ENCODE measurements around the gene DLG1.

DLG1 gene

DNA sequence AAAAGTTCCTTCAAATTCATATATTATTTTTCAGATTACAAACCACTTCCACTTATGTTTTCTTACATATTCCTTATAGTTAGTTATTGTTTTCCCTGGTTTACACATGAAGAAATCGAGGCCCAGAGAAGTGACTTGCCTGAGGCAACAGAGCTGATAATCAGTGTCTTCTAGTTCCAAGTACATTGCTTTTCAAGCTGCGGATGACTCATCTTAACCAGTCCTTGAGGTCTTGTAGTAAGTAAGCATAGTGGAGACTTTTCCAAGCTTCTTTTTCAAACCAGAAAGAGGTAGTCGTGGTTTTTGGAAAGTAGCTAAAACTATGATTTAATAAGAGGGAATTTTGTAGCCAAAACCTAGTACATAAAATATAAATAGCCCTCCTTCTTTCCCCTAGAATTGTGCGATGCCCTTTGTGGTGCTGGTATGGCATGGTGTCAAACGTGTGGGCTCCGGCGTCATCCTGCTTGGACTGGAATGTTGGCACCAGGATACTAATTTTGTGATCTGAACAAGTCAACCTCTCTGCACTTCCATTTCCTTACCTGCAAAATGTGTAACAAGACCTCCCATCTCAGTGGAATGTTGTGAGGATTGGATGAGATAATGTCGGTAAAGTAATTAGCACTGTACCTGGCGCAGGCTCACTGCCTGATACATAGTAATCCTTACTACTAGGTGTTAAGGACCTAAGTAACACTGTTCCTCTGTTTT lies 19.0 kb upstream of the DLG1 start:
- DNase-seq = no peak

DNA sequence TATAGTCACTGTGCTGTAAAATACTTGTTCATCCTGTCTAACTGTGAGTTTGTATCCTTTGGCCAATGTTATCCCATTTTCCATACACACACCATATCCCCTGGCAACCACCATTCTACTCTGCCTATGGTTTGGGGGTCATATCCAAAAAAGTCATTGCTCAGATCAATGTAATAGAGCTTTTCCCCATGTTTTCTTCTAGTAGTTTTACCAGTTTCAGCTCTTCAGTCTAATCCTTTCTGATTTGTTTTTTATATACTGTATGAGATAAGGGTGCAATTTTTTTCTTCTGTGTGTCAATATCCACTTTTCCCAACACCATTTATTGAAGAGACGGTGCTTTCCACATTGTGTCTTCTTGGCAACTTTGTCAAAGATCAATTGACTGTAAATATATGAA lies 14.0 kb upstream of the DLG1 start:
- no peak for DNase-seq

DNA sequence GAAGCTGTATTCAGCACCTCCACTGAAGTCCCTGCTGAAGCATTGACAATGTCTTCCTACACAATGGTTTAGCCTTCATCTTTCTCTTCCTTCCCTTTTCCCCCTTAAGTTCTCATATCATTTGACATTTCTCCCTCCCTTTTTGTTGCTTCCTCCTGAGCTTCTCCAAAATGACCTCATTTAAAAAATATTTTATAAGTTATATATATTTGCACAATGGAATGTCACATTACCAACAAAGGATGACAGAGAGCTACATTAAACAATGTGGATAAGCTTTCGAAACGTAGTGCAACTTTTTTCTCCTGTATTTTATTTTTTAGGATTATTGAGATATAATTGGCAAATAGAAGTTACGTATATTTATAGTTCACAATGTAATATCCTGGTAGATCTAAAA lies 13.2 kb upstream of the DLG1 start:
- no peak for DNase-seq

DNA sequence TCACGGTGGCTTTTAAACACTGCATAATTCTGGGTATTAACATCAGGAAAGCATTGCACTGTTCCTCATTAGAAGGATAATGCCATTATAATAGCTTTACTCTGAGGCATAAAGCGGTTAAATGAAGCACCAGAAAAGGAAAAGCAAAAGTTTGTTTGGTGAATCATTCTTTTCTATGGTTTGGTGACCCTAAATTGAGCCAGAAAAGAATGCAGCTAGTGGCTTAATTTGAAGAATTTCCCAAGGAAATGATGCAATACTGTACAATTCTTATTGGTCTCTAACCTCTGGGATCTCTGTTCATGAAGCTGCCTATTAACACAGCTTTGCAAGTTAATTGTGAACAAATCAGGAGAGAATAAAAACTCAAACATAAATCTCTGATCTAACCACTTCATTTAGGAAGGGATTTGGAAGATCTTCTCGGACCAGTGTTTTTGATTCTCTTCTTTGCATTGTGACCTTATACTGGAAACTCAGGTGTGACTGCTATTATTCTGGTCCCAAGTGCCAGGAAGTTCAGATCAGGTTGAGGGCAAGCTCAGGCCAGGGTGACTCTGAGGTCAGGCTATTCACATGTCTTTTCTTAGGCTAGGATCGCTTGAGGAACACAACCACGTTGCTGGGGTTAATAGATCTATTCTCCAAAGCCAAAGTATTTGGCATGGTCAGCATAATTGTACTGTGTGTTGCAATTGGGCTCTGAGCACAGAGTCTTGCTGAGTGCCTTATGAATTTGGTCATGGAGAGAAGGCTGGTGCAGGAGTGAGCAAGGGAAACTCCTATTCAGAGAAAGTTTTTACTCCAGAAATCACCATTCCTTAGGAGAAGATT lies 11.3 kb upstream of the DLG1 start:
- no peak for DNase-seq

DNA sequence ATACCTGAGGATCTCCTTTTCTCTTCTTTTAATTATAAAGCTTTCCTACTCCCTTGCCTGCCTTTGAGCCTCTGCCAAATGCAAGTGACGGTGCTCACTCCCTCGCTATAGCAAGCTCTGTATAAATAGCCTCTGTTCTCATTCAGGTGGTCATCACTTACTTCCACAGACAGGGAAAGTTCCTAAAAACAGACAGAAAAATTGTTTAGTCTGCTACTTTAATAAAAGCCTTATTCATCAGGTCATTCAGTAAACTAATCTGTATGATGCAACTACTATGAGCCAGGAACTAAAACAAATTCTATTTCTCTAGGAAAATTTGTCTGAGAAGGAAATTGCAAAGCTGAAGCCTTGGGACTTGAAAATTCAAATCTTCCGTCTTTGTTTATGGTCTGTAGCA lies 10.2 kb upstream of the DLG1 start:
- no peak for DNase-seq

DNA sequence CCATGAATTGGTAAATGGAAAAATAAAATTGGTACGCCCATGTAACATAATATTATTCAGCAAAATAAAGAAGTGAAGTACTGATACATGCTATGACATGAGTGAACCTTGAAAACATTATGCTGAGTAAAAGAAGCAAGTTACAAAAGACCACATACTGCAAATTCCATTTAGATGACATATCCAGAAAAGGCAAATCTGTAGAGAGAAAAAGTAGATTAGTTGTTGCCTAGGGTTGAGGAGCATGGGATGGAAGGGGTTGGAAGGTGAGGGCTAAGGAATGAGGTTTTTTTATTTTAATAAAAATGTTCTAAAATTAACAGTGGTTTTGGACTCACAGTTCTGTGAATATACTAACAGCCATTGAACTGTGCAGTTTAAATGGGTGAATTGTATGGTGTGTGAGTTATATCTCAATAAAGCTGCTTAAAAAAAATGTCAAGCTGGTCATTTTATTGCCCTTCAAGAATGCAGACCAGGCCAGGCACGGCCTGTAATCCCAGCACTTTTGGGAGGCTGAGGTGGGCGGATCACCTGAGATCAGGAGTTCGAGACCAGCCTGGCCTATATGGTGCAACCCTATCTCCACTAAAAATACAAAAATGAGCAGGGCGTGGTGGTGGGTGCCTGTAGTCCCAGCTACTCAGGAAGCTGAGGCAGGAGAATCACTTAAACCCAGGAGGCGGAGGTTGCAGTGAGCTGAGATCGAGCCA lies 8.1 kb upstream of the DLG1 start:
- DNase-seq = no peak

DNA sequence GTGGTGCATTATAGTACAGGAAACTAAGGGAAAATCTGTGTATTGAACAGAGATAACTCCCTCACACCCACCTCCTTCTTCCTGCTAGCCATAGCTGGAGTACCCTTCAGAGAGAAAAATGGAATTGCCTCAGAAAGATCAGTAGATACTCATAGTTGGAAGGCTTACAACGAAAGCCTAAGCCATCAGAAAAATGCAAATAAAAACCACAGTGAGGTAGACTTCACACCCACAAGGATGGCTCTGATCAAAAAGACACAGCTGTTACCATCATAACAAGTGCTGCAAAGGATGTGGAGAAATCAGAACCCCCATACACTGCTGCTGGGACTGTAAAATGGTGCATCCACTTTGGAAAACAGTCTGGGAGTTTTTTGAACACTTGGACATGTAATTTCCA lies 7.4 kb upstream of the DLG1 start:
- DNase-seq = no peak

DNA sequence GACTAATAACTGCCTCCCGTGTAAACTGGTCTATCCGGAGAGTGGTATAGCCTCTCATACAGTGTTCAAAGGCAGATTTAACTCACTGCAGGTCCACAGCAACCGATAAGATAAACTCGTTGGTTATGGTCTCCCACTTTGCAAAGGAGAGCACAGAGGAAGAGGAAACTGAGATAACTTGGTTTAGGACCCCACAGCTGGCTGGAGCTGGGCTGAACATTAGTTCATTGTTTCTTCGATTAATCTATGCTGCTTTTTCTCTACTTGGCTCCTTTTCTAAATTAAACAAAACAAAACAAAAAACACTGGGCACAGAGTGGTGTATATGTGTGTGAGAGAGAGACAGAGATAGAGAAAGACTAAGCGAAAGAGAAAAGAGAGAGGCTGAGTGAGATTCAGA lies 5.0 kb upstream of the DLG1 start:
- no peak for DNase-seq

DNA sequence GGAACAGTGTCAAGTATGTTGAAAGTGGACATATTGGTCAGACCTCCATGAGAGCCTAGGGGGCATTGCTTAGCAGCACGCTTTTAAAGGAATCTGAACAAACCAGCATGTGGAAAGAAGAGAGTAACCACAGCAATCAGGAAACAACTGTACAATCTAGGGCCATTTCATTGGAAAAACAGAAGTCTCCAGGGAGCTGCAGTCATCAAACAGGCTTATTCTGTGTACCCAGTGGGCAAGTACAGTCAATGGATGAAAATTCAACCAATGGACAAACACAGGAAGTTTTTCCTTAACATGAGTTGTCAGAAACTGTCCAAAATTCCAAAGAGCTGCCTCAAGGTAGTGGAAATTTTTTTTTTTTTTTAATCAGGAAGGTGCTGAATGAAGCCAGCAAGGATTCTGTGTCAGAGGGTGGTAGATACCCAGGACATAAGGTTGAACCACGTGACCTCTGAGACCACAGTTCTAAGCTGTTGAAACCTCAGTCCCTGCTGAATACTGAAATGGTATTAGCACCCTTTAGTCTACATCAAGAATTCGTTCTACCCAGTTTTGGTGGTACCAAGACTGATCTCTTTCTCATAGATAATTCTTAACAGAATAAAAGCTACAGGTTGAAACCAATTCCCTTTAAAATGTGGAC lies 4.4 kb upstream of the DLG1 start:
- DNase-seq = no peak

DNA sequence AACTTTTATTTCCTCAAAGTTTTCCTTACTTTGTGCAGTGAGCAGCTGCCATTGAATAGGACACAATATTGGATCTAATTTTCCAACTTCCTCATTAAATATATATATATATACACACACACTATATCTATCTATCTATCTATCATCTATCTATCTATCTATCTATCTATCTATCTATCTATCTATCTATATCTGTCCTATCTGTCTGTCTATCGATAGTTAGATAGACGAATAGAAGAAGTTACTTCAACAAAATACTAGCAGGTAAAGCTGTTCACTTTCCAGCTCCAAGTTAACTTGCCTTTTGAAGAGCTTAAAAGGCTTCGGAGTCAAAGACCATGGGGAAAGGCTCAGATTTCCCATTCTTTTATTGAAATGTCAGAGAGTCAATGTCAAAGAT lies 3.6 kb upstream of the DLG1 start:
- DNase-seq = no peak

DNA sequence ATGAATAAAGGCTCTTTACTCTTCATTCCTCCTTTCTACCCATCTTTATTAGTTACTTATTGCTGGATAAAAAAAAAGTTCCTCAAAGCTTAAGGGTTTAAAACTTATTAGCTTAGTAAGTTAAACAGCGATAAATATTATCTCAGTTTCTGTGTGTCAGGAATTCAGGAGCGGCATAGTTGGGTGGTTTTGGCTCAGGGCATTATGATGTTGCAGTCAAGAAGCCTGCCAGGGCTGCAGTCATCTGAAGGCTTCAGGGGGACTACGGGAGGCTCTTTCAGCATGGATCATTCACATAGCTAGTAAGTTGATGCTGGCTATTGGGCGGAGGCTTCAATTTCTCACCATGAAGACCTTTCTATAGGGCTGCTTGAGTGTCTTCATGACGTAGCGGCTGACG lies 1.9 kb upstream of the DLG1 start:
- no peak for DNase-seq

DNA sequence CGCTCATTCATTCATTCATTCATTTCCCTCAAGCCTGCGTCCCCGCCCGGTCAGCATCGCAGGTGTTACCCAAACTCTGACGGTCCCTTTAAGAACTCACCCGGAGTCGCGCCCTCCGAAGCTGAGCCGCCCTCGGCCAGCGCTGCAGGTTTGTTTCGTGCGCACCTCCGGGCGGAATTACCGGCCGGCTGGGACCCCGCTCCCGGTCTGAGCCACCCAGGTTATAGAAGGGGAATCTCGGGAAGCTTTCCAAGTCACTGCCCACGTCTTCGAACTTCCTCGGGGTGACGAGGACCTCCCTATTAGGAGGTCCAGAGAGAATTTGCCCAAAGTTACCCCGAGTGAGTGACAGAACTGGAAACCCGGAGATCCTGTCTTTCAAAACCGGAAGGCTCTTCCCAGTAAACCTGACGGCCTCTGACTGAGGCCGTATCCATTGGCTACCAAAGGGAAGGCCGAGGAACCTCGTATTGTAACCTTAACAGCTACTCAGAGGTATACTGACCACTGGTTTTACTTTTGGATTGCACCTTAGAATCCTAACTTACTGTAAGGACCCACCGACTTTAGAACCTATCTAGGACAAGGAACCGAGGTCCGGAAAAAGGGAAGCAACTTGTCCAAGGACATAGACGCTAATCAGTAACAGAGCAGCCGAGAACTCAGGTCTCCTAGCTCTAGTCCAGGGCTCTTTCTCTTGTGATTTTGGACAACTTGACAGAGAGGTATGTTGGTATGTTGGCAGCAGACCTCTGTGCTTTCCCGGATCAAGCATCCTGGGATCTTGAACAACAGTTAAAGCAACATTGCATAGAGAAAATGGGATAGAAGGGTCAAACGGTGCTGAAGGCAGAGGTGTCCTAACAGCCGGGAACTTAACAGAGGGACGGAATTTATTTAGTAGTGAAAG lies 788 bp upstream of the DLG1 start:
- peak; percentile 35 for DNase-seq

DNA sequence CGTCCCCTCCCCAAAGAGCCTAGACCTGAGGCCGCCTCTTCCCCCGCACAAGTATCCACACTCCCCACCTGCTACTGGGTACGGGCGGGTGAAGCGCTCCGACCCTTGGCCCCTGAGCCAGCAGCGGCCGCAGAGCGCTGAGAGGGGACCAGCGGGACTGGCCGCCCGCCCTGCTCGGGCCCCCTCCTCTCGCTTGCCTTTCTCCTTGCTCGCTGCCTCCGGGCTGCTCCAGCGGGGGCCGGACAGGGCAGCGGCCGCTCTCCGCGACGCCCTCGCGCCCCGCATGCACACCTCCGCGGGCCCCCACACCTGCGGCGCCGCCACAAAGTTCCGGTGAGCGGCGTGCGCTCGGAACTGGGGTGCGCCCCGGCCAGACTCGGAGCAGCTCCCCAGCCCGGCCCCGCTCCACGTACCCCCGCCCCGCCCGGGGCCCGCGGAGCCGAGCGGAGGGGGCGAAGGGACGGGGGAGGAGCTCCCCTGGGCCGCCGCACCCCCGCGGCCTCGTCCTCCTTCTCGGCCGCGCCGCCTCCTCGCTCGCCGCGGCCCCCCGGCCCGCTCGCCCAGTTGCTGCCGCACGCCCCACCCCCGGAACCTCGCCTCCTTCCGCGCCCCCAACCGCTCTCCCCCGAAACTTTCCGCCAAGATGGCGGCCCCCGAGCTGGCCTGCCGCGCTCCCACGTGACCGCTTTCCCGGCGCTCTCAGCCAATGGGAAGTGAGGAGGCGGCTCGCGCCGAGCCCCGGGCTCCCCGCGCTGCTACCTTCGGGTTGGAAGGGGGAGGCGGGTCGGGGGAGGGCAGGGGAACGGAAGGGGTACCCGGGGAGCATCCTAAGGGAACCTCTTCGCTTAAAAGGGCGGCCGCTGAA lies 704 bp downstream of the DLG1 start:
- peak; percentile 74 for DNase-seq

DNA sequence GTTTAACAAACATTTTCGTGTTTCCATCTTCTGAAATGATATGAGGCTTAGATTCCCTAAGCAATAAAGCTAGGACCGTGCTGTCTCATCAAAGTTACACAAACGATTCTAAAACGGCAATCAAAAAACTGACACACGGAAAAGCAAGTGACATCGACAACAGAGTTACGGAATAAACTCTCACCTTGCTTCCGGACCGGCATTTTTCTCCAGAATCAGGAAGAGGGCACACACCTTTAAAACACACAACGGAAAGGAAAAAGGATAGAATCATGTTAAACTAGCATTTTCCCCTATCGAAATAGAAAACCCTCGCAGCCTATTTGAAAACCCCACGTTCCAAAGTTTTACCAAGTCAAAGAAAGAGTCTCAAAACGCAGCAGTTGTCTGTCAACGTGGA lies 1.4 kb downstream of the DLG1 start:
- no peak for DNase-seq

DNA sequence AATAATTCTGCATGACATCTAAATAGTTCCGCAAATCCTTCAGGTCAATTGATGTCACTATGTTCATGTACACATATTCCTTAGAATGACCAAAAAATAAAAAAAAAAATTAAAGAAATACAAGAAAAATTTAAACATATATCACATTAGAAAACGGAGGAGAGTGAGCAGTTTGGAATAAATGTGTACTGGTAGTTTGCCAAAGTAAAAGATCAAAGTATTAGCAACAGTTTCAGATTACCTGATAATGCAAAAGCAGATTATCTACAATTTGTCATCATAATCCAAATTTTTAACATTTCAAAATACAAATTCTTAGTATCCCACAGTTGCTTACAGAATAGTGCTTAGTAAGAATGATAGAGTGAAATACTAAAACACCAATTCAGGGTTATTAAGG lies 1.9 kb downstream of the DLG1 start:
- no peak for DNase-seq

DNA sequence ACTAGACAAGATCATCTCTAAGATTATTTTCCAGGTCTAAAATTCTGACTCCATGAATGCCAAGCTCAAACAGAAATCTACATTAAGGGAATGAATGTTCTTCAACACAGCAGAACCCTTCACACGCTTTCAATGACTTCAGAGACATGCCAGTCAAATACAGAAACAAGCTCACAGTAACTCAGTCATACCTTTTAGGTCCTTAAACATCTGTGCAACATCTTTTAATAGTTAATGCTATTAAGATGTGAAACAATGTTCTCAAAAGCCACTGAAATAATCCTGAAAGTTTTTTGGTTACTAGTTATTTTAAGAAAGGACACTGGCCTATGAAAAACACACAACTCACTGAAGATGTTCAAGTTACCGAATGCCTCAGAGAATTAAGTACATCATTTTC lies 2.5 kb downstream of the DLG1 start:
- DNase-seq = no peak

DNA sequence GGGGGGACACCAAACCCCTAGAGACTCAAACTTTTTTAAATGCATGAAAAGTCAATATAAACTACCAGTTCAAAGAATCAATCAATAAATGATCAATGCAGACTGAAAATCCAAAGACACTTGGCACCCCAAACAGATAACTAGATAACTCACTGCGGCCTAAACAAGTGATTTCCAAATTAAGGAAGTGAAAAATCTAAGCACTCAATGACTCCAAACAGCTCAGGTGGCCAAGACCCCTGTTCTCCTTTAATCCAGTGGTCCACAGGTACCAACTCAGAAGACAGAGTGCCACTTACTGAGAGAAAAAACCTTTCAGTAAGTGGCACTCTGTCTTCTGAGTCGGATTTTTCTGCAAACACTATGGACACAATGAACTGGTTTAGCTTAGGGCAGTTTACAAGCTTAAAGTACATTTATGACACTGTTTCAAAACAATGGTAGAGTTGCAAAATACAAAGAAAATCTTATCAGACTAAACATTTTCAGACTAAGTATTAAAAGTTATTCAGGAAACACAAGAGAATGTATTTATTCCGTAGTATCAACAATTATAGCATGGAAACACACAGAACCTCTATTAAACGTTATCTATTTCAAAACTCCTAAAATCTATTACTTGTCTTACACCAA lies 4.7 kb downstream of the DLG1 start:
- DNase-seq = no peak

DNA sequence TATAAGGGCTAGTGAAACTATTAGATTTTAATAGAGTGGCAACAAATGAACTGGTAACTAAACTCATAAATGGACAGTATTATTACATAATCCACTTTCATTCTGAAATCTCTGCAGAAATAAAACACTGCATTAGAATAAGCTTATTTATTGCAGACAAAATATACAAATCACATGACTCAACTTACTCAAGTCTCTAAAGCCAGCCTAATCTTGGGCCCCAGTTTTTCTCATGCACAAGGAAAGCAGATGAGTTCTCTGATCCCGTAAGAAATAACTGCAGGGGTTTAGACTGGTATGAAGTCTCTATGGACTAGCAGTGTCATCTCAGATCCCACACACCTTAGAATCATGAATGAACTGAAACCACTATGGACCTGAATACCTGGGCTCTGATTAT lies 5.8 kb downstream of the DLG1 start:
- no peak for DNase-seq

DNA sequence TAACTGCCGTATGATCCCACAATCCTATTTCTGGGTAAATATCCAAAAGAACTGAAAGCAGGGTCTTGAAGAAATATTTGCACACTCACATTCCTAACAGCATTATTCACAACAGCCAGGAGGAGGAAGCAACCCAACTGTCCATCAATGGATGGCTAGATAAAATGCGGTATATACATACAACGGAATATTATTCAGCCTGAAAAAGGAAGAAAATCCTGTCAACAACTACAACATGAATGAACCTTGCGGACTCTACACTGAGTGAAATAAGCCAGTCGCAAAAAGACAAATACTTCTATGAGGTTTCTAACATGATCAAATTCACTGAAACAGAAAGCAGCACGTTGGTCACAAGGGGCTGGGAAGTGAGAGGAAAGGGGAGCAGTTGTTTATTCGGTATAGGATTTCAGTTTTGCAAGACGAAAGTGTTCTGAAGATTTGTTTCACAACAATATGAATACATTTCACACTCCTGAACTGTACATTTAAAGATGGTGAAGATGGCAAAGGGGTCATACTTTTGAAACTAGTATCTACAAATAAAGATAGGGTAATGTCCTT lies 6.2 kb downstream of the DLG1 start:
- no peak for DNase-seq

DNA sequence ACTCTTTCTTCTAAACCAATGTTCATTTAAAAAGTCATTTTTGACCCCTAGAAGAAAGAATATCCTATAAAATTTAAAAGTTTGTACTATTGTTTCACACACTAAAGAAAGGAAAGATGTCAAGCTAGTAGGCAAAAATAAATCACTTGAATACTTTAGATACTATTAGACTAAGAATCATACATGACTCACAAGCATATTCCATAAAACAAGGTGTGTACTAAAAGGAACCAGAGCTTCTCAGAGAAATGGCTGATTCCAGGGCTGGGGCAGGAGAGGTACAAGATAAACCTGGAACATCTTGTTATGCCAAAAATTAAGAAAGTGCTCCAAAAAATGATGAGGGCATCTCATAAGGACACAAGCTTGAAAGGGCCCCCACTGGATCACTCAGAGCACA lies 8.7 kb downstream of the DLG1 start:
- no peak for DNase-seq

DNA sequence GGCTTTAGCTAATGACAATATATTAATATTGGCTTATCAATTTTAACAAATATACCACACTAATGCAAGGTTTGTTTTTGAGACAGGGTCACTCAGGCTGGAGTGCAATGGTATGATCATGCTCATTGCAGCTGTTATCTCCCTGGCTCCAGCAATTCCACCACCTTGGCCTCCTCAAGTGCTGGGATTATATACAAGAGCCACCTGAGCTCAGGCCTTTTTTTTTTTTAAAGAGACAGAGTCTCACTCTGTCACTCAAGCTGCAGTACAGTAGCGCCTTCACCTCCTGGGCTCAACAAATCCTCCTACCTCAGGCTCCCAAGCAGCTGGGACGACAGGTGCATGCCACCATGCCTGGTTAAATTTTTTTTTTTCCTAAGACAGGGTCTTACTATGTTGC lies 11.7 kb downstream of the DLG1 start:
- no peak for DNase-seq
